Endodermal cell (in vitro differentiated cells): ENCODE results near the gene ZSWIM6. TPM values are rescaled to one million over a fixed set of nuclear protein-coding genes. Genes with fewer than 3 reads are reported as not detected.

Experiments used
- DNase-seq: peaks from one replicate; pipeline ENCODE4 v3.0.0-alpha.2; 2017
- H3K27ac ChIP-seq: 2 replicates; pipeline ENCODE4 v1.5.1; 2013; ENCODE audit warnings: mild to moderate bottlenecking, low read depth, low read length, moderate library complexity
- H3K27me3 ChIP-seq: 2 replicates; pipeline ENCODE4 v1.6.1; 2013; ENCODE audit warnings: mild to moderate bottlenecking, low read length, moderate library complexity; ENCODE audit not compliant: insufficient read depth, control insufficient read depth, poor library complexity, severe bottlenecking
- H3K36me3 ChIP-seq: 2 replicates; pipeline ENCODE4 v1.7.0; 2013; ENCODE audit warnings: mild to moderate bottlenecking, low read length, moderate library complexity; ENCODE audit not compliant: control insufficient read depth, insufficient read depth
- H3K4me1 ChIP-seq: one replicate; pipeline ENCODE4 v1.7.0; 2013; ENCODE audit warnings: low read length; ENCODE audit not compliant: control insufficient read depth, insufficient read depth
- H3K4me3 ChIP-seq: 2 replicates; pipeline ENCODE4 v1.5.1; 2013; ENCODE audit warnings: mild to moderate bottlenecking, low read length, moderate library complexity
- H3K9ac ChIP-seq: 2 replicates; pipeline ENCODE4 v1.6.1; 2013; ENCODE audit warnings: mild to moderate bottlenecking, low read length, moderate library complexity; ENCODE audit not compliant: poor library complexity, severe bottlenecking; ENCODE audit errors: extremely low read depth
- H3K9me3 ChIP-seq: 2 replicates; pipeline ENCODE4 v1.6.1; 2013; ENCODE audit warnings: mild to moderate bottlenecking, low read length, moderate library complexity; ENCODE audit not compliant: control insufficient read depth
- H3K27ac Mint-ChIP-seq: 2 replicates; pipeline ENCODE4 v1.8.0; 2020; ENCODE audit warnings: mixed read lengths
- H3K27me3 Mint-ChIP-seq: 2 replicates; pipeline ENCODE4 v1.8.0; 2021; ENCODE audit warnings: mild to moderate bottlenecking, mixed read lengths; ENCODE audit not compliant: insufficient read depth
- H3K36me3 Mint-ChIP-seq: 2 replicates; pipeline ENCODE4 v1.8.0; 2020; ENCODE audit warnings: low read depth, mixed read lengths
- H3K4me1 Mint-ChIP-seq: 2 replicates; pipeline ENCODE4 v1.8.0; 2020; ENCODE audit warnings: mixed read lengths
- H3K4me3 Mint-ChIP-seq: 2 replicates; pipeline ENCODE4 v1.8.0; 2020; ENCODE audit warnings: mild to moderate bottlenecking, moderate library complexity, mixed read lengths
- H3K9me3 Mint-ChIP-seq: 2 replicates; pipeline ENCODE4 v1.8.0; 2020; ENCODE audit warnings: mild to moderate bottlenecking, mixed read lengths
- WGBS, 2 experiments: methylation state at CpG; one replicate each; pipeline versions ENCODE4 v1.1.5 to v1.1.7; 2013; ENCODE audit warnings: missing lambda C conversion rate in 2 of 2, mixed read lengths in 1 of 2; ENCODE audit not compliant: insufficient coverage in 1 of 2, insufficient read length in 1 of 2; 5-methylcytosine and 5-hydroxymethylcytosine counted together
- total RNA-seq, 2 donors: library from RNA; stranded (reverse); fragmentation: NEBNext Ultra II Directional in 1 of 2; extraction: Animal tissue kit (Norgen Biotek cat#: 25700) in 1 of 2; gene quantifications; 2 replicates in 1 of 2; 3 replicates in 1 of 2; pipeline ENCODE4 v1.2.1, GENCODE V29; 2021
- TF ChIP-seq, protein P1 (sequence below): fragments of 200-600 bp; sonication (generic); conservative IDR thresholded peaks from 2 replicates; pipeline ENCODE4 v1.5.0; 2021; ENCODE audit warnings: antibody characterized with exemption, mild to moderate bottlenecking

Gene ZSWIM6
- total RNA-seq, 2 donors from 2014 or later: 18.1 to 18.8 TPM

GRCh38 chr5:61569353-61569752, 237.3 kb downstream of the ZSWIM6 start:
- Histone ChIP-seq H3K27me3 (no peaks in the 10 kb centered on the region), H3K4me1 (no peaks in the 10 kb centered on the region), H3K9ac (no peak overlapping the region), H3K36me3 (no peaks in the 10 kb centered on the region), H3K4me3 (no peak overlapping the region), H3K9me3 (no peaks in the 10 kb centered on the region), H3K27ac (no peak overlapping the region)
- H3K4me1 Mint-ChIP-seq: peaks cover 7% of the 10 kb centered on the region
- 95 to 97% methylated on average over 4 to 8 of the region's 8 CpGs for WGBS, 2 experiments
- DNase-seq: no peak
- H3K27me3 Mint-ChIP-seq: no peaks in the 10 kb centered on the region
- no peak overlapping the region for H3K27ac Mint-ChIP-seq
- no peaks in the 10 kb centered on the region for H3K36me3 Mint-ChIP-seq
- TF ChIP-seq, protein P1, sequence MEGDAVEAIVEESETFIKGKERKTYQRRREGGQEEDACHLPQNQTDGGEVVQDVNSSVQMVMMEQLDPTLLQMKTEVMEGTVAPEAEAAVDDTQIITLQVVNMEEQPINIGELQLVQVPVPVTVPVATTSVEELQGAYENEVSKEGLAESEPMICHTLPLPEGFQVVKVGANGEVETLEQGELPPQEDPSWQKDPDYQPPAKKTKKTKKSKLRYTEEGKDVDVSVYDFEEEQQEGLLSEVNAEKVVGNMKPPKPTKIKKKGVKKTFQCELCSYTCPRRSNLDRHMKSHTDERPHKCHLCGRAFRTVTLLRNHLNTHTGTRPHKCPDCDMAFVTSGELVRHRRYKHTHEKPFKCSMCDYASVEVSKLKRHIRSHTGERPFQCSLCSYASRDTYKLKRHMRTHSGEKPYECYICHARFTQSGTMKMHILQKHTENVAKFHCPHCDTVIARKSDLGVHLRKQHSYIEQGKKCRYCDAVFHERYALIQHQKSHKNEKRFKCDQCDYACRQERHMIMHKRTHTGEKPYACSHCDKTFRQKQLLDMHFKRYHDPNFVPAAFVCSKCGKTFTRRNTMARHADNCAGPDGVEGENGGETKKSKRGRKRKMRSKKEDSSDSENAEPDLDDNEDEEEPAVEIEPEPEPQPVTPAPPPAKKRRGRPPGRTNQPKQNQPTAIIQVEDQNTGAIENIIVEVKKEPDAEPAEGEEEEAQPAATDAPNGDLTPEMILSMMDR: no peak
- no peaks in the 10 kb centered on the region for H3K9me3 Mint-ChIP-seq
- no peak overlapping the region for H3K4me3 Mint-ChIP-seq

GRCh38 chr5:61570767-61571166, 238.7 kb downstream of the ZSWIM6 start:
- no peak overlapping the region for H3K4me3 Mint-ChIP-seq

DNA sequence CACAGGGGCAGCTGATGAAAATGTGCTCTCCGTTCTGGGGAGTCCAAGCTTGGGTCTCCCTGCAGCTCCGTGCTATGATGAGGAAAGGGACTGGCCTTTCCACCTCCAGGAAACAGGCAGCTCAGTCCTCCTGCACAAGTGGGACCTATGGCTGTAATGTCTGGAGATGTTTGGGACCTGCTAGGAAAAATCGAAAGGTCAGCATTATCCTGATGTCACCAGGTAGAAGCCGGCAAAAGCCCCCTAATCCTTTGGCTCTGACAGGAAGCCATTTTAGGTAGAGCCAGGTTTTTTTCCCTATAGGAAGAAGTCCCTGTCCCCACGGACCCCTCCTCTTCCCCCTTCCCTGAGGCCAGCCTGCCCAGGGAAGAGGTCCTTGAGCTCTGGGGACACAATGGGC, 240.9 kb downstream of the ZSWIM6 start:
- no peak overlapping the region for H3K9ac ChIP-seq
- Mint-ChIP-seq H3K36me3 (no peaks in the 10 kb centered on the region), H3K27ac (no peak overlapping the region), H3K4me3 (no peak overlapping the region), H3K27me3 (no peaks in the 10 kb centered on the region), H3K9me3 (no peaks in the 10 kb centered on the region), H3K4me1 (peaks cover 7% of the 10 kb centered on the region)
- WGBS, 2 experiments: 87 to 100% methylated on average over 2 to 5 of the region's 5 CpGs
- TF ChIP-seq, protein P1: no peak
- H3K9me3 ChIP-seq: no peaks in the 10 kb centered on the region
- H3K4me1 ChIP-seq: no peaks in the 10 kb centered on the region
- no peak overlapping the region for H3K4me3 ChIP-seq
- H3K36me3 ChIP-seq: no peaks in the 10 kb centered on the region
- H3K27me3 ChIP-seq: no peaks in the 10 kb centered on the region
- no peak for DNase-seq
- H3K27ac ChIP-seq: no peak overlapping the region

More at GRCh38 chr5:61570767-61571166, 238.7 kb downstream of the ZSWIM6 start:
- Histone ChIP-seq H3K27ac (no peak overlapping the region), H3K4me3 (no peak overlapping the region), H3K9me3 (no peaks in the 10 kb centered on the region), H3K4me1 (no peaks in the 10 kb centered on the region), H3K9ac (no peak overlapping the region), H3K36me3 (no peaks in the 10 kb centered on the region), H3K27me3 (no peaks in the 10 kb centered on the region)
- DNase-seq: no peak
- no peaks in the 10 kb centered on the region for H3K9me3 Mint-ChIP-seq
- H3K4me1 Mint-ChIP-seq: peaks cover 7% of the 10 kb centered on the region
- H3K27me3 Mint-ChIP-seq: no peaks in the 10 kb centered on the region
- H3K36me3 Mint-ChIP-seq: no peaks in the 10 kb centered on the region
- TF ChIP-seq, protein P1: no peak
- WGBS, 2 experiments: 90 to 98% methylated on average over 5 of the region's 5 CpGs
- H3K27ac Mint-ChIP-seq: no peak overlapping the region
